ENCODE results near the gene AP3S2. TPM values are rescaled to one million over a fixed set of nuclear protein-coding genes. Genes with fewer than 3 reads are reported as not detected.

The AP3S2 gene
- polyA plus RNA-seq, 1 donor (not counting 4 experiments of a cell fraction or from before 2014, with no cell fraction given) = 34.6 TPM

DNA sequence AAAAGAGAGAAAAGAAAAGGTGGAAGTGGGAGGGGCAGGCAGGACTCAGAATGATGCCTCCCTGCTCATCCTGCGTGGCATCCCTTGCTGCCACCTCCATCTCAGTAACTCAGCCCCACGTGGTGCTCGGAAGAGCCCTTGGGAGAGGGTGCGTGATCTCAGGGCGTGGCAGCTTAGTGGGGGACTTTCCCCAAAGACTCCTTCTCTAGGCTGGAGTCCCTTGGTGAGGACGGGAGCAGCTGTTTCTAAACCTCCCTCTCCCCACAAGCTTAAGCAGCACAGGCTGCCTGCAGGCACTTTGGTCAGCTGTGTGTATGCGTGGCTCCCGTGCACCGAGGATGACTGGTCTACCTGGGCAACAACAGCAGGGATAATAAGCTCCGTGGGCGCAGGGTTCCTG, 71.8 kb downstream of the AP3S2 start:
- Histone ChIP-seq H4K20me1 (ENCODE audit: control insufficient read depth, extremely low read depth, insufficient read depth, low read length) (no peaks in the 10 kb centered on the region), H3K36me3 (ENCODE audit: control insufficient read depth in 2 of 2, extremely low read depth in 1 of 2, insufficient read depth in 2 of 2, low read length in 2 of 2) (no peaks in the 10 kb centered on the region), H3K9ac (ENCODE audit: control insufficient read depth, extremely low read depth, insufficient read depth, low read length) (no peak overlapping the region), H3K9me3 (ENCODE audit: control insufficient read depth, low read depth, low read length) (no peaks in the 10 kb centered on the region), H3K4me3 (ENCODE audit: control insufficient read depth in 2 of 3, extremely low read depth in 1 of 3, insufficient read depth in 2 of 3, low read depth in 1 of 3, low read length in 3 of 3) (no peak overlapping the region), H3K4me1 (ENCODE audit: control insufficient read depth, extremely low read depth, insufficient read depth, low read length) (peaks cover 34% of the 10 kb centered on the region), H3K9me1 (ENCODE audit: control insufficient read depth, extremely low read depth, insufficient read depth, low read length) (no peaks in the 10 kb centered on the region), H2AFZ (ENCODE audit: control insufficient read depth, low read length) (no peak overlapping the region), H3K27me3 (ENCODE audit: control insufficient read depth, extremely low read depth, insufficient read depth, low read length) (no peaks in the 10 kb centered on the region), H3K27ac (ENCODE audit: control insufficient read depth, insufficient read depth, low read length) (peak overlapping the region; percentile 32), H3K79me2 (ENCODE audit: control insufficient read depth, insufficient read depth, low read length) (no peaks in the 10 kb centered on the region), H3K4me2 (ENCODE audit: control insufficient read depth, extremely low read depth, insufficient read depth, low read depth, low read length) (peak overlapping the region; percentile 3)
- DNase-seq (ENCODE audit: low read depth, low spot score) (peak; percentile 81), FAIRE-seq (no peak)
- dilution Hi-C loops (cut with MboI; ENCODE audit: extremely low pct_ligation_motif_present, low sequenced_read_pairs) = no loop called here
- TF ChIP-seq, protein P1, sequence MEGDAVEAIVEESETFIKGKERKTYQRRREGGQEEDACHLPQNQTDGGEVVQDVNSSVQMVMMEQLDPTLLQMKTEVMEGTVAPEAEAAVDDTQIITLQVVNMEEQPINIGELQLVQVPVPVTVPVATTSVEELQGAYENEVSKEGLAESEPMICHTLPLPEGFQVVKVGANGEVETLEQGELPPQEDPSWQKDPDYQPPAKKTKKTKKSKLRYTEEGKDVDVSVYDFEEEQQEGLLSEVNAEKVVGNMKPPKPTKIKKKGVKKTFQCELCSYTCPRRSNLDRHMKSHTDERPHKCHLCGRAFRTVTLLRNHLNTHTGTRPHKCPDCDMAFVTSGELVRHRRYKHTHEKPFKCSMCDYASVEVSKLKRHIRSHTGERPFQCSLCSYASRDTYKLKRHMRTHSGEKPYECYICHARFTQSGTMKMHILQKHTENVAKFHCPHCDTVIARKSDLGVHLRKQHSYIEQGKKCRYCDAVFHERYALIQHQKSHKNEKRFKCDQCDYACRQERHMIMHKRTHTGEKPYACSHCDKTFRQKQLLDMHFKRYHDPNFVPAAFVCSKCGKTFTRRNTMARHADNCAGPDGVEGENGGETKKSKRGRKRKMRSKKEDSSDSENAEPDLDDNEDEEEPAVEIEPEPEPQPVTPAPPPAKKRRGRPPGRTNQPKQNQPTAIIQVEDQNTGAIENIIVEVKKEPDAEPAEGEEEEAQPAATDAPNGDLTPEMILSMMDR (optimal IDR thresholded peaks at IDR 0.05 in 1 of 3, IDR thresholded peaks at IDR 0.05 in 1 of 3, conservative IDR thresholded peaks at IDR 0.05 in 1 of 3; ENCODE audit: extremely low read depth in 1 of 3, insufficient read depth in 2 of 3, low read length in 3 of 3) = no peak

- dilution Hi-C loops (cut with MboI; ENCODE audit: extremely low pct_ligation_motif_present, low sequenced_read_pairs) = no loop called here
- Histone ChIP-seq H2AFZ (ENCODE audit: control insufficient read depth, low read length) (peak overlapping the region; percentile 53), H3K4me2 (ENCODE audit: control insufficient read depth, extremely low read depth, insufficient read depth, low read depth, low read length) (peak overlapping the region; percentile 46), H4K20me1 (ENCODE audit: control insufficient read depth, extremely low read depth, insufficient read depth, low read length) (no peaks in the 10 kb centered on the region), H3K27me3 (ENCODE audit: control insufficient read depth, extremely low read depth, insufficient read depth, low read length) (no peaks in the 10 kb centered on the region), H3K9ac (ENCODE audit: control insufficient read depth, extremely low read depth, insufficient read depth, low read length) (no peak overlapping the region), H3K36me3 (ENCODE audit: control insufficient read depth in 2 of 2, extremely low read depth in 1 of 2, insufficient read depth in 2 of 2, low read length in 2 of 2) (no peaks in the 10 kb centered on the region), H3K4me3 (ENCODE audit: control insufficient read depth in 2 of 3, extremely low read depth in 1 of 3, insufficient read depth in 2 of 3, low read depth in 1 of 3, low read length in 3 of 3) (peak overlapping the region in 1 of 3 experiments; percentile 3), H3K9me3 (ENCODE audit: control insufficient read depth, low read depth, low read length) (no peaks in the 10 kb centered on the region), H3K27ac (ENCODE audit: control insufficient read depth, insufficient read depth, low read length) (peak overlapping the region; percentile 32), H3K9me1 (ENCODE audit: control insufficient read depth, extremely low read depth, insufficient read depth, low read length) (no peaks in the 10 kb centered on the region), H3K4me1 (ENCODE audit: control insufficient read depth, extremely low read depth, insufficient read depth, low read length) (peaks cover 34% of the 10 kb centered on the region), H3K79me2 (ENCODE audit: control insufficient read depth, insufficient read depth, low read length) (no peaks in the 10 kb centered on the region)
- FAIRE-seq (peak; percentile 81), DNase-seq (ENCODE audit: low read depth, low spot score) (peak; percentile 60)
- TF ChIP-seq, protein P1 (optimal IDR thresholded peaks at IDR 0.05 in 1 of 3, IDR thresholded peaks at IDR 0.05 in 1 of 3, conservative IDR thresholded peaks at IDR 0.05 in 1 of 3; ENCODE audit: extremely low read depth in 1 of 3, insufficient read depth in 2 of 3, low read length in 3 of 3) = no peak
- TF ChIP-seq EZH2 (IDR thresholded peaks at IDR 0.05; ENCODE audit: low read length) = no peak
Observed at GRCh38 chr15:89820666-89821611, 72.9 kb downstream of the AP3S2 start.
